Renal cortex interstitium (tissue), 11 donors: ENCODE data around the gene MTHFD2L. TPM values are rescaled to one million over a fixed set of nuclear protein-coding genes. Genes with fewer than 3 reads are reported as not detected.
"Not testable (repeated sequence)": the region's sequence is repeated elsewhere in the genome, so short reads cannot be mapped to it uniquely, and the experiment has no call there.

ENCODE experiments used
- DNase-seq, 11 donors: peaks; one replicate each; pipeline ENCODE4 v3.0.0-alpha.2; 2013; ENCODE audit warnings: low read depth in 9 of 11, low spot score in 4 of 11; ENCODE audit errors: extremely low read depth in 1 of 11
- polyA plus RNA-seq, 3 donors: library from polyadenylated mRNA; unstranded; fragments of 120-200 nt; gene quantifications; one replicate each; pipeline ENCODE4 v1.2.1, GENCODE V29; 2013; ENCODE audit not compliant: insufficient read length in 3 of 3

MTHFD2L gene
- polyA plus RNA-seq, 3 donors: 22.0 to 26.7 (median 24.4) TPM

DNA sequence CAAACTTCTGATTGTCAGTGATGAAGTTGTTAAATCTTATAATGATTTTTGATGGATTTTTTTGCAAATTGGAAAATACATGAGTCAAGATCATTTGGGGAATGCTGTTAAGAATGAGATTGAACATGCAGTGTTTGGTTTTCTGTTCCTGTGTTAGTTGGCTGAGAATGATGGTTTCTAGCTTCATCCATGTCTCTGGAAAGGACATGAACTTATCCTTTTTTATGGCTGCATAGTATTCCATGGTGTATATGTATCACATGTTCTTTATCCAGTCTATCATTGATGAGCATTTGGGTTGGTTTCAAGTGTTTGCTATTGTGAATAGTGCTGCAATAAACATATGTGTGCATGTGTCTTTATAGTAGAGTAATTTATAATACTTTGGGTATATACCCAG, 182.5 kb downstream of the MTHFD2L start:
- not testable (repeated sequence) for DNase-seq

DNA sequence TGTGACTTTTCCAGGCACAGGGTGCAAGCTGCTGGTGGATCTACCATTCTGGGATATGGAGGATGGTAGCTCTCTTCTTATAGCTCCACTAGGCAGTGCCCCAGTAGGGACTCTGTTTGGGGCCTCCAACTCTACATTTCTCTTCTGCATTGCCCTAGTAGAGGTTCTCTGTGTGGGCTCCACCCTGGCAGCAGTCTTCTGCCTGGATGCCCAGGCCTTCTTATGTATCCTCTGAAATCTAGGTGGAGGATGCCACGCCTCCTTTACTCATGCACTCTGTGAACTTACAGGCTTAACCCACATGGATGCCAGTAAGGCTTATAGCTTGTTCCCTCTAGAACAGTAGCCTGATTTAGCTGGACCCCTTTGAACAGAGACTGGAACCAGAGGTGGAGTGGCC, 186.1 kb downstream of the MTHFD2L start:
- no peak for DNase-seq

Other genes with a start within 250 kb of the MTHFD2L start
- 1 to 10 TPM; 5.2 to 8.4 (median 7.6) TPM for gene PF4, start 176.1 kb upstream of the MTHFD2L start, polyA plus RNA-seq
- gene PPBP, start 169.9 kb upstream of the MTHFD2L start, polyA plus RNA-seq: 10 to 100 TPM; 15.6 to 25.4 (median 22.7) TPM
- gene CXCL5, start 159.4 kb upstream of the MTHFD2L start, polyA plus RNA-seq: under 1 TPM; 0.11 to 0.17 (median 0.12) TPM
- under 1 TPM; 0.10 to 0.30 (median 0.24) TPM for gene CXCL3, start 119.4 kb upstream of the MTHFD2L start, polyA plus RNA-seq
- under 1 TPM; 0.17 to 0.42 (median 0.34) TPM for gene CXCL2, start 58.9 kb upstream of the MTHFD2L start, polyA plus RNA-seq
- 1 to 10 TPM in 2 of 3 donors, under 1 TPM in 1; 0.86 to 1.5 (median 1.3) TPM for gene EPGN, start 150.4 kb downstream of the MTHFD2L start, polyA plus RNA-seq
- under 1 TPM; 0.09 to 0.21 (median 0.16) TPM for gene EREG, start 207.0 kb downstream of the MTHFD2L start, polyA plus RNA-seq